DMS79 treated with DMSO at 0.1 percent for 48 hours (cell line): ENCODE measurements around the gene SCRG1.

Experiments
- DNase-seq: peaks from one replicate; lab custom pipeline; 2025; lab: John Stamatoyannopoulos, UW

Gene SCRG1

DNA sequence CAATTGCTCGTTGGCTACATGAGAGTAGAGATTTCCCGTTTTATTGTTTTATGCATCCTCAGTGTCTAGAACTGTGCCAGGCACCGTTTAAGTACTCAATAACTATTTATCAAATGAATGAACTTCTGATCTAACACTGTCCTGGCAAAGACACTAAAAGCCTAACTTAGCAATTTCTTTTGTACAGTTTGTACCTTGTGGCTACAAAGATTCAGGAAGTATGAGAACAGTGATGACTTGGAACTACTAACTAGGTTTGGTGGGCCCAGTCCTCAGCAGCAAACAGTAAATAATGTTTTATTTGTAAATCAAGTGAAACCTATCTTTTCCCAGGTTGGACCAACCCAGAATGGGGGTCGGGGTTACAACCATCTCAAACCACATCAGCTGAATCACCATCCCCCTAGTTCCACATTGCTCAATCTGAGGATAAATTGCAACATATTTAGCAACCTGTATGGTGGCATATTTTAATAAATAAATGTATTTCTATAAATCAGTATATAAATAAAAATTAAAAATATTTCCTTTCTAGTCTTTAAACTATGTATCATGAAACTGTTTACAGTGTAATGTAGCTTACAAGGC lies 12.3 kb upstream of the SCRG1 start:
- no peak for DNase-seq

- DNase-seq, result no peak
Observed at GRCh38 chr4:173410079-173410478, 11.2 kb upstream of the SCRG1 start.

DNA sequence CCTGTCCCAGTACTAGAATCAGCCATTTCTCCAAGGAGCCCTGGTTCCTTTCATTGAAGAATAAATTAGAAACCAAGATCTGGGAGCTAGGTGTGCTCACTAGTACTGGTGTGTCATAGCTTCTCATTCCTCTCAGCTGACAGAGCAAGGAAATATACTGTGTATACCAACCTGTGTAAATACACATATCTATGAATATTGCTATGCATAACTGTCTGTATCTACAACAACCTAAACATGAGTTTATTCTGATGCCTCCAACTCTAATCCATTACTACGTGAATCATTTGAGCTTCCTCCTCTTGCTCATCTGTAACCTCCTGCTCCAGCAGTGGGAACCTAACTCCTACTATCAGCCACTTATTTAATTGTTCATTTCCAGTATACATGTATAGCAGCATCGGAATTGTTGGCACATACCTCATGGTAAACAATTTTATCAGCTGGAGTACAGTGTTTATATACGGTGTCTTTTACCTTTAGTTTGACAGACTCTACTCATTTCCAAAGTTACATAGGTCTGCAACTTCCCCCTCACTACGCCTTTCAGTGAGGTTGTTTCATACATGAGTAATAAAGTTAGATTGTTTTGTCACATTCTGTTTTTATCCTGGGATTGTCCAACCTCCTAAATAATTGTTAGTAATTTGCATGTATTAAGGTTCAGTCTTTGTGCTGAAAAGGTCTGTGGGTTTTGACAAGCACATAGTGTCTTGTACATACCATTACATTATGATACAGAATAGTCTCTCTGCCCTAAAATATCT lies 7.1 kb upstream of the SCRG1 start:
- DNase-seq, result no peak

- DNase-seq, result no peak
Observed at GRCh38 chr4:173404296-173404865, 5.5 kb upstream of the SCRG1 start.

- DNase-seq, result no peak
Observed at GRCh38 chr4:173403051-173403450, 4.1 kb upstream of the SCRG1 start.

DNA sequence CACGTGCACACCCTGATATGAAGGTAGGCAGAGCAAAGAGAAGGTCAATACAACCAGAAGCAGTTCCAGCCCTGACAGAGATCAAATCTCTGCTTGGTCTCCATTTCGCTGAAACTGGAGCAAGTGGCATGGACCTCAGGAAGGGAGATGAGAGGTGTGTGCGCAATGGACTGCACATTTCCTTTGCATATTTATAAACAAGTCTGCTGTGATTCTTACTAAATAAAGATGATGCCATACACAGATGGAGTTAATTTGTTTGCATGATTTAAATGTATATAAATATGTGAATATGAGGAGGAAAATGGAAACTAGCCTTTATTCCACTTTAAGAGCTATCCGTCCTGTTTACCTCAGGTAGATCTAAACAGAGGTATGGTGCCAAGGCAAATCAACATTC lies 2.1 kb upstream of the SCRG1 start:
- DNase-seq, result no peak

GRCh38 chr4:173398220-173398619 lies 696 bp downstream of the SCRG1 start:
- no peak for DNase-seq

GRCh38 chr4:173397604-173398003 lies 1.3 kb downstream of the SCRG1 start:
- DNase-seq, result no peak

DNA sequence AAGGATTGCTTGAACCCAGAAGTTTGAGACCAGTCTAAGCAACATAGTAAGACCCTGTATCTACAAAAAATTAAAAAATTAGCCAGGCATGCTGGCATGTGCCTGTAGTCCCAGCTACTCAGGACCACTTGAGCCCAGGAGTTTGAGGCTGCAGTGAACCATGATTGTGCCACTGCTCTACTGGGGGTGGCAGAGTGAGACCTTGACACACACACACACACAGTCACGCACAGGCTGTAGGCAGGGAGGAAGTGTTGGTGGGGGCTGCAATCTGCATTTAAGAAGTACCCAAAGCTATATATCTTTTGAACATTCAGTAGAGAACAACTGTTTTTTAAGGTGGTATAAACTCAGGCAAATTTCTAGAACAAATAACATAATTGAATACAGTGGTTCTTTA lies 7.2 kb downstream of the SCRG1 start:
- no peak for DNase-seq

GRCh38 chr4:173386751-173387150 lies 12.2 kb downstream of the SCRG1 start:
- DNase-seq, result no peak

DNA sequence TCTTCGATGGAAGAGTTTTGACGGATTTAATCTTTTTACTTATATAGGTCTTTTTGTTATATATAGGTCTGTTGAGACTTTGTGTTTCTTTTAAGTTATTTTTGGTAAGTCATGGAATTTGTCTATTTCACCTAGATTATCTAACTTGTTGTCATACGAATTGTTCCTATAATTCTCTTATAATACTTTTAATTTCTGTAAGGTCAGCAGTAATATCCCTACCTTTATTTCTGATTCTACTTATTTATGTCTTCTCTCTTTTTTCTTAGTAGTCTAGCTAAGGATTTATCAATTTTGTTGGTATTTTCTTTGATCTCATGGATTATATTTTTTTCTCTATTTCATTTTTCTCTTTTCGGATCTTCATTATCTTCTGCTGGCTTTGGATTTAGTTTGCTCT lies 16.6 kb downstream of the SCRG1 start:
- DNase-seq, result no peak

DNA sequence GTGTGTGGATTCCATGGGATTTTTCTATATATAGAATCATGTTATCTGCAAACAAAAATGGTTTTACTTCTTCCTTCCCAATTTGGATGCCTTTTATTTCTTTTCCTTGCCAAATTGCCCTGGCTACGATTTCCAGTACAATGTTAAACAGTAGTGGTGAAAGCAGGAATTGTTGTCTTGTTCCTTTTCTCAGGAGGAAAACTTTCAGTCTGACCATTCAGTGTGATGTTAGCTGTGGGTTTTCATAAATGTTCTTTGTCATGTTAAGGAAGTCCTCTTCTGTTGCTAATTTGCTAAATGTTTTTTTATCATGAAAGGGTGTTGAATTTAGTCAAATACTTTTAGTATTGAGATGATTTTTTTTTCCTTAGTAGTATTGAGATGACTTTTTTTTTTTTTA lies 17.3 kb downstream of the SCRG1 start:
- no peak for DNase-seq

DNA sequence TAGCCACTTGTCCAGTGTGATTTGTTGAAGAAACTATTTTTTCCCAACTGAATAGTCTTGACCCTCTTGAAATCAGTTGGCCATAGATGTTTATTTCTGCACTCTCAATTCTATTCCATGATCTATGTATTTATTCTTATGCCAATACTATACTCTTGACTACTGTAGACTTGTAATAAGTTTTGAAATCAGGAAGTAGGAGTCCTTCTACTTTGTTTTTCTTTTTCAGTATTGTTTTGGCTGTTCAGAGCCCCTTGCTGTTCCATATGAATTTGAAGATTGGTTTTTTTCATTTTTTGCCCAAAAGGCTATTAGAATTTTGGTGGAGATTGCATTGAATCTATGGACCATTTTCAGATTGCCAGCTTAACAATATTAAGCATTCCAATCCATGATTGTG lies 17.9 kb downstream of the SCRG1 start:
- no peak for DNase-seq

GRCh38 chr4:173379929-173380328 lies 19.0 kb downstream of the SCRG1 start:
- no peak for DNase-seq

DNA sequence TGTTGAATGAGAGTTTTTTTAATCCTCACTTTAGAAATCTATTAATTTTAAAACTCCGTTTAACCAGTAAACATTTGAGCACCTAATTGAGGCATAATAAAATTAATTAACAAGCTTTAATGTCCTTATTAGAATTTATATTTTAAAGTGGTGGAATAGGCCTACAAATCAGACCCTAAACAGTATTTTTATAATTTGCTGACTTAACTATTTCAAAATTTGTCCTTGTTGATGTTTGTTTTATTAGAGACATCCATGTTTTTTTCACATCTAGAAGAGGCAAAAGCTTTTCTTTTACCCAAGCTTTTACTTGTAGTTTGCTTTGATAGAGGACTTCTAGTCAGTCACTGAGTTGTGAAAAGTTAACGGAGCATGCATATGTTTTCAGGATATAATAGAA lies 24.3 kb downstream of the SCRG1 start:
- DNase-seq, result no peak

- peak; percentile 58 for DNase-seq
Observed at GRCh38 chr4:173371292-173372192, 27.4 kb downstream of the SCRG1 start.

DNA sequence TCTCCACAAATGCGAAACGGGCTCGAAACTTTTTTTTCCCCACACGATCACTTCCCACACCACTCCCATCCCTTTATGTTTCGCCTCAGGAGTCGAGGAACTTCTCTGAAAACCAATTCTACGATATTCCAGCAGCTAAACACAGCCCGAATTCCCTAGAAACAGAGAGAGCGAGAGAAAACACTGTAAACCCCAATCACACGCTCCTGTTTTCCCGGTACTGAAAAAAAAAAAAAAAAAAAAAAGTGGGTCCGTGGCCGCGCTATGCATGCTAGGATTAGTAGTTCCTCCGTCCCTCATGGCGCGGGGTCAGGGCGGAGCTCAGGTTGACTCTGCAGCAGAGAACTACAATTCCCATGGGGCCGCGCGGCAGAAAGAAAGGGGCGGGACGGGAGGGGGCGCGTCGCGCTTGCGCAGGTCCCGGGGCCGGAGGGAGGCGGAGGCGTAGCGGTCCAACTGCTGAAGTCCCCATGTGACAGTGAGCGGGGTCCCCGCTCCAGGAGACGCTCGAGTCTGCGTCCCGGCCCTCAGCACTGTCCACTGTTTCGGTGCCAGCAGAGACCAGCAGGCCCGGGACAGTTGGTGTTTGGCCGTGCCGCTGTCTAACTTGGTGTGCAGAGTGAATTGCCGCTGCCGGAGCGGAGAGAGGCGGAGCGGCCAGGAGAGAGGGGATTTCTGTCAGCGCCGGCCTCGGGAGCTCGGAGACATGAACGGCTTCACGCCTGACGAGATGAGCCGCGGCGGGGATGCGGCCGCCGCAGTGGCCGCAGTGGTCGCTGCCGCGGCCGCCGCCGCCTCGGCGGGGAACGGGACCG lies 28.2 kb downstream of the SCRG1 start, which contains the start of gene SAP30:
Gene SAP30, plus strand, starts transcription at position 478 of the 815 bp plus-strand sequence. Its CDS starts 229 bp downstream, at position 707.
- peak; percentile 90 for DNase-seq

GRCh38 chr4:173370130-173370476 lies 28.8 kb downstream of the SCRG1 start:
- no peak for DNase-seq

DNA sequence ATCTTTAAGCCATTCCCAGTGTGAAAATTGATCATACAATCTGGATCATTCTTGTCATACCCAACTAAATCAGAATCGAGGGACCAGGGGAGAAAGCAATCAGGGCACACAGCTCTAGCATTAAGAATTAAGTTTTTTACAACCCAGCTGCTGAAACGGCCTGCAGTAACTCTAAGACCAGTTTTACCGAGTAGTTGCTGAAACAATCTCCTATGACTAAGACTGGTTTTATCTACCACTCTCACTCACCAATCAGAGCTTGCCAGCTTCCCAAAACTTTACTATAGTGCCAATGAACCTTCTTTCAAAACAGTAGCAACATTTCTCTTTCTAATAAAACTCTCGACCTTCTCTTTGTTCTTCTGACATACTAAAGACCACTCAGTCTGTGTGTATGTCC lies 31.0 kb downstream of the SCRG1 start:
- no peak for DNase-seq

- no peak for DNase-seq
Observed at GRCh38 chr4:173367285-173367684, 31.6 kb downstream of the SCRG1 start.

DNA sequence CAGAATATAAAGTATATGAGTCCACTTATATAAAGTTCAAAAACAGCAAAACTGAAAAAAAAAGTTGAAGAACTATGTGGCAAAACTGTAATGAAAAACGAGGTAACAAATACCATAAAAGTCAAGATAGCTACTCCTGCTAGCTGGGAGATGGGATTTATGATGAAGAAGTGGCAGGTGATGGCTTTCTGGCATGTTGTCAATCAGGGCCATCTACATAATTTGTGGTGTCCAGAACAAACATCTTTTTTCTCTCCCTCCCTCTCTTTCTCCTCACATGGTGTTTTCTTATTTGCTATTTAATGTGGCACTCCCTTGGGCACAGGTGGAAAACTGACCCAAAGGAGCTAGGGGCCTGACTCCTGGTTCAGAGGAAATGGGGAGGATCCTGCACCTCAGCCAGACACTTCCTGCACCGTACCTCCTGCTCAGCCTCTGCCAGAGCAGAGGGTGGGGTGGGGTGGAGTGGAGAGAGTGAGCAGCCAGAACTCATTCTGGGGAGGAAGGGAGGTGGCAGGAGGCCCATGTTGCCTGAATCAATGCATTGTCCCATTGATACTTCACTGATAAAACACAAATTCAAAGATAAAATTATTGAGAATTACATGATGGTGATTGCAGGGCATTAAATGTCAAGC lies 33.4 kb downstream of the SCRG1 start:
- no peak for DNase-seq
